Measurements from ENCODE around the gene ZFYVE28.
A peak's percentile ranks its signal among the peaks of the same experiment; 100 is the strongest.
"Not testable (repeated sequence)": the region's sequence is repeated elsewhere in the genome, so short reads cannot be mapped to it uniquely, and the experiment has no call there.

ZFYVE28 gene

GRCh38 chr4:2247128-2248043 lies 171.1 kb downstream of the ZFYVE28 start:
- FAIRE-seq = no peak
- no peak for DNase-seq (ENCODE audit: extremely low spot score, insufficient read length, low read depth)

- DNase-seq (ENCODE audit: extremely low spot score, insufficient read length, low read depth) (no peak), FAIRE-seq (no peak)
Observed at GRCh38 chr4:2246384-2247127, 171.9 kb downstream of the ZFYVE28 start.

GRCh38 chr4:2245787-2246275 lies 172.6 kb downstream of the ZFYVE28 start:
- DNase-seq (ENCODE audit: extremely low spot score, insufficient read length, low read depth) (no peak), FAIRE-seq (no peak)

GRCh38 chr4:2245057-2245786 lies 173.2 kb downstream of the ZFYVE28 start:
- FAIRE-seq (no peak), DNase-seq (ENCODE audit: extremely low spot score, insufficient read length, low read depth) (no peak)

GRCh38 chr4:2243681-2244380 lies 174.6 kb downstream of the ZFYVE28 start:
- peak; percentile 56 for FAIRE-seq
- no peak for DNase-seq (ENCODE audit: extremely low spot score, insufficient read length, low read depth)

GRCh38 chr4:2241410-2242353 lies 176.8 kb downstream of the ZFYVE28 start, which contains the start of the genes HAUS3 and POLN:
HAUS3 (minus strand) TSS chr4:2242121; CDS start chr4:2240946, 1,175 bp downstream.
POLN (minus strand) TSS chr4:2242121; CDS start chr4:2229231, 12,890 bp downstream.
- peak; percentile 99 for FAIRE-seq

GRCh38 chr4:2241003-2241402 lies 177.4 kb downstream of the ZFYVE28 start:
- FAIRE-seq (peak; percentile 71), DNase-seq (ENCODE audit: extremely low spot score, insufficient read length, low read depth) (no peak)

More at GRCh38 chr4:2241410-2242353, 176.8 kb downstream of the ZFYVE28 start, which contains the start of the genes HAUS3 and POLN:
- DNase-seq (ENCODE audit: extremely low spot score, insufficient read length, low read depth) = peak; percentile 97

- no peak for DNase-seq (ENCODE audit: extremely low spot score, insufficient read length, low read depth)
- FAIRE-seq = no peak
Observed at GRCh38 chr4:2236944-2237666, 181.3 kb downstream of the ZFYVE28 start.

GRCh38 chr4:2231082-2231481 lies 187.4 kb downstream of the ZFYVE28 start:
- DNase-seq (ENCODE audit: extremely low spot score, insufficient read length, low read depth) = no peak
- no peak for FAIRE-seq

GRCh38 chr4:2226261-2226660 lies 192.2 kb downstream of the ZFYVE28 start:
- DNase-seq (ENCODE audit: extremely low spot score, insufficient read length, low read depth) = no peak
- FAIRE-seq = no peak

GRCh38 chr4:2222838-2223237 lies 195.6 kb downstream of the ZFYVE28 start:
- no peak for FAIRE-seq

GRCh38 chr4:2221378-2221777 lies 197.1 kb downstream of the ZFYVE28 start:
- DNase-seq (ENCODE audit: extremely low spot score, insufficient read length, low read depth); FAIRE-seq: not testable (repeated sequence)

More at GRCh38 chr4:2222838-2223237, 195.6 kb downstream of the ZFYVE28 start:
- no peak for DNase-seq (ENCODE audit: extremely low spot score, insufficient read length, low read depth)

GRCh38 chr4:2220016-2220630 lies 198.3 kb downstream of the ZFYVE28 start:
- peak; percentile 77 for FAIRE-seq

More at GRCh38 chr4:2220016-2220630, 198.3 kb downstream of the ZFYVE28 start:
- DNase-seq (ENCODE audit: extremely low spot score, insufficient read length, low read depth) = peak; percentile 20
